Liver (tissue), 3 donors: ENCODE results near the gene HRCT1.

Experiments used
- TAF1 ChIP-seq: conservative IDR thresholded peaks from 2 replicates; pipeline ENCODE4 v1.6.1; 2016; ENCODE audit warnings: antibody characterized with exemption, mild to moderate bottlenecking
- TF ChIP-seq, protein P1 (sequence below): fragments of 150-350 bp; IDR thresholded peaks from 2 replicates; pipeline ENCODE4 v1.5.1; 2017; ENCODE audit warnings: improper control_type of control experiment, low read depth, low read length; ENCODE audit not compliant: missing input control
- donor health status: healthy.
- donor health status: healthy.

DNA sequence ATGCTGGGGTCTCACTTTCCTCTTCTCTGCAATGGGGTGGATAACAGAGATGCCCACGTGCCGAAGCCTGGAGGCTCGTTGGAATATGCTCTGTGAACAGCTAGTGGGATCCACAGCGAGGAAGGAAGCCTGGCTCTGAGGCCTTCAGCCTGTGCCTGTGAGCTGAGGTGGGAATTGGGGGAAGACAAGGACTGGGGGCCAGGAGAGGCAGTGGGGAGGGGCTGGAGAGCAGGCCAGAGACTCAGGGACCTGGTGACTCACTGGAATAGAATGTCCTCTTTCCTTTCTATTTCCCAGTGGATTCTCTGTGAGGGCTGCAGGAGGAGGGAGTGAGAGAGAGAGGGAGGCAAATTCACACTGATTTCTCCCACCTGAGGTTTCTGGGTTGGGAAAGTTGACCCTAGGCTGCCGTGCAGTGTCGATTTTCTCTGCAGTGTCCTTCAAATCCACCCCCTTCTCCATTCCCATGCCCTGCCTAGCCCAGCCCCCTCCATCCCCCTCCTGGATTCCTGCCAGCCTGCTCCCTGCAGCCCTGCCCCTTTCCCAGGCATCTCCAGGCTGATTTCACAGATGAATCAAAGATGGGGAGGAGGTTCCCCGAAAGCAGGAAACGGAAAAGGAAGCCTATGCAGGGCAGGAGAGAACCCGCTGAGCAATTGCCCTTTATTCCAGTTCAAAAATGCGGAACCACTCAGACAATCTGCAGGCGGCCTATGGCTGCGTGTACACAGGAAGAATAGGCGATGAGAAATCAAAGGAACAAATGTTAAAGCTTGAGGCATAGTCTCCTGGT, 1.9 kb downstream of the HRCT1 start:
- TF ChIP-seq, protein P1, sequence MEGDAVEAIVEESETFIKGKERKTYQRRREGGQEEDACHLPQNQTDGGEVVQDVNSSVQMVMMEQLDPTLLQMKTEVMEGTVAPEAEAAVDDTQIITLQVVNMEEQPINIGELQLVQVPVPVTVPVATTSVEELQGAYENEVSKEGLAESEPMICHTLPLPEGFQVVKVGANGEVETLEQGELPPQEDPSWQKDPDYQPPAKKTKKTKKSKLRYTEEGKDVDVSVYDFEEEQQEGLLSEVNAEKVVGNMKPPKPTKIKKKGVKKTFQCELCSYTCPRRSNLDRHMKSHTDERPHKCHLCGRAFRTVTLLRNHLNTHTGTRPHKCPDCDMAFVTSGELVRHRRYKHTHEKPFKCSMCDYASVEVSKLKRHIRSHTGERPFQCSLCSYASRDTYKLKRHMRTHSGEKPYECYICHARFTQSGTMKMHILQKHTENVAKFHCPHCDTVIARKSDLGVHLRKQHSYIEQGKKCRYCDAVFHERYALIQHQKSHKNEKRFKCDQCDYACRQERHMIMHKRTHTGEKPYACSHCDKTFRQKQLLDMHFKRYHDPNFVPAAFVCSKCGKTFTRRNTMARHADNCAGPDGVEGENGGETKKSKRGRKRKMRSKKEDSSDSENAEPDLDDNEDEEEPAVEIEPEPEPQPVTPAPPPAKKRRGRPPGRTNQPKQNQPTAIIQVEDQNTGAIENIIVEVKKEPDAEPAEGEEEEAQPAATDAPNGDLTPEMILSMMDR = no peak
- no peak for TF ChIP-seq TAF1
